HL-60 (cell line): Measurements from ENCODE around the gene BTBD9.
"Not testable (repeated sequence)": the region's sequence is repeated elsewhere in the genome, so short reads cannot be mapped to it uniquely, and the experiment has no call there.

Source experiments
- DNase-seq, 2 experiments: peaks; one replicate each; pipeline ENCODE4 v3.0.0-alpha.2; 2010 to 2020; ENCODE audit warnings: low read depth in 1 of 2, low spot score in 1 of 2
- H3K27ac ChIP-seq: fragments of 250-450 bp; sonication (Bioruptor Pico); replicated peaks from 2 replicates; pipeline ENCODE4 v1.5.1; 2020; ENCODE audit warnings: mild to moderate bottlenecking, moderate library complexity
- H3K27me3 ChIP-seq: fragments of 250-450 bp; sonication (Bioruptor Pico); 2 replicates; pipeline ENCODE4 v1.5.1; 2021; ENCODE audit warnings: mild to moderate bottlenecking, moderate library complexity; ENCODE audit not compliant: insufficient read depth, poor library complexity, severe bottlenecking
- H3K4me3 ChIP-seq: replicated peaks from 2 replicates; pipeline ENCODE4 v1.5.1; 2011; ENCODE audit warnings: mild to moderate bottlenecking, control low read depth, low read length; ENCODE audit not compliant: insufficient read depth
- GABPA ChIP-seq: IDR thresholded peaks from 2 replicates; pipeline ENCODE4 v1.6.1; 2012; ENCODE audit warnings: low read depth
- POLR2AphosphoS5 ChIP-seq: IDR thresholded peaks from 2 replicates; pipeline ENCODE4 v1.6.1; 2012; ENCODE audit warnings: low read depth
- REST ChIP-seq: IDR thresholded peaks from 2 replicates; pipeline ENCODE4 v1.6.1; 2012; ENCODE audit warnings: low read depth; ENCODE audit not compliant: insufficient replicate concordance
- SPI1 ChIP-seq: IDR thresholded peaks from 2 replicates; pipeline ENCODE4 v1.6.1; 2012; ENCODE audit warnings: low read depth, mild to moderate bottlenecking, borderline replicate concordance
- TF ChIP-seq, protein P1 (sequence below): IDR thresholded peaks from one replicate; pipeline ENCODE4 v1.5.1; 2011; ENCODE audit warnings: low read length, control low read depth, inconsistent platforms; ENCODE audit not compliant: insufficient read depth

Gene BTBD9

GRCh38 chr6:38349221-38349620 is 290.5 kb downstream of the BTBD9 start:
- no peak for TF ChIP-seq GABPA
- TF ChIP-seq, protein P1, sequence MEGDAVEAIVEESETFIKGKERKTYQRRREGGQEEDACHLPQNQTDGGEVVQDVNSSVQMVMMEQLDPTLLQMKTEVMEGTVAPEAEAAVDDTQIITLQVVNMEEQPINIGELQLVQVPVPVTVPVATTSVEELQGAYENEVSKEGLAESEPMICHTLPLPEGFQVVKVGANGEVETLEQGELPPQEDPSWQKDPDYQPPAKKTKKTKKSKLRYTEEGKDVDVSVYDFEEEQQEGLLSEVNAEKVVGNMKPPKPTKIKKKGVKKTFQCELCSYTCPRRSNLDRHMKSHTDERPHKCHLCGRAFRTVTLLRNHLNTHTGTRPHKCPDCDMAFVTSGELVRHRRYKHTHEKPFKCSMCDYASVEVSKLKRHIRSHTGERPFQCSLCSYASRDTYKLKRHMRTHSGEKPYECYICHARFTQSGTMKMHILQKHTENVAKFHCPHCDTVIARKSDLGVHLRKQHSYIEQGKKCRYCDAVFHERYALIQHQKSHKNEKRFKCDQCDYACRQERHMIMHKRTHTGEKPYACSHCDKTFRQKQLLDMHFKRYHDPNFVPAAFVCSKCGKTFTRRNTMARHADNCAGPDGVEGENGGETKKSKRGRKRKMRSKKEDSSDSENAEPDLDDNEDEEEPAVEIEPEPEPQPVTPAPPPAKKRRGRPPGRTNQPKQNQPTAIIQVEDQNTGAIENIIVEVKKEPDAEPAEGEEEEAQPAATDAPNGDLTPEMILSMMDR, result no peak
- no peak for TF ChIP-seq POLR2AphosphoS5
- TF ChIP-seq SPI1, result no peak
- DNase-seq, result no peak

DNA sequence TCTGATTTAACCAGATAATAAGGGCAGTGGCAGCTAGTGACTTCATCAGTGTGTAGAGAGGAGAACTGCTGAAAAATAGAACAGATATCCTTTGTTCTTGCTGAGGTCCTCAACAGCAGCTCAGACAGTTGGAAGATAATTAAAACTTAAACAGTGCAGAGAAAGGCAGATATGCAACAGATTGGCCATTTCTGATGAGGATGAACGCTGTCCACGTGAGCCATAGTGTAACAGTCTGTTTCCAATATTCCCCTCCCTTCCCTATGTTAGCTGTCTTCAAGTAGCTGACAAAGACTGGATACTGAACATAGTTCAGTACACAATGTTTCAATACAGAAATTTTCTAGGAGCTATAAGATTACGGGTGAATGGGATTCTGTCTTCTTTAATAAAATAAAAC is 291.4 kb downstream of the BTBD9 start:
- DNase-seq, result no peak
- Histone ChIP-seq H3K4me3 (no peak overlapping the region), H3K27ac (no peak overlapping the region), H3K27me3 (no peaks in the 10 kb centered on the region)
- TF ChIP-seq SPI1, result no peak
- TF ChIP-seq POLR2AphosphoS5, result no peak
- no peak for TF ChIP-seq REST
- no peak for TF ChIP-seq GABPA
- TF ChIP-seq, protein P1, result no peak

More at GRCh38 chr6:38349221-38349620, 290.5 kb downstream of the BTBD9 start:
- H3K27ac ChIP-seq, result no peak overlapping the region
- no peak overlapping the region for H3K4me3 ChIP-seq
- H3K27me3 ChIP-seq, result no peaks in the 10 kb centered on the region

- not testable (repeated sequence) for H3K27me3 ChIP-seq, DNase-seq, H3K27ac ChIP-seq, H3K4me3 ChIP-seq
- TF ChIP-seq REST, result peak; percentile 85
Measured at GRCh38 chr6:38347829-38348228, 291.9 kb downstream of the BTBD9 start.

DNA sequence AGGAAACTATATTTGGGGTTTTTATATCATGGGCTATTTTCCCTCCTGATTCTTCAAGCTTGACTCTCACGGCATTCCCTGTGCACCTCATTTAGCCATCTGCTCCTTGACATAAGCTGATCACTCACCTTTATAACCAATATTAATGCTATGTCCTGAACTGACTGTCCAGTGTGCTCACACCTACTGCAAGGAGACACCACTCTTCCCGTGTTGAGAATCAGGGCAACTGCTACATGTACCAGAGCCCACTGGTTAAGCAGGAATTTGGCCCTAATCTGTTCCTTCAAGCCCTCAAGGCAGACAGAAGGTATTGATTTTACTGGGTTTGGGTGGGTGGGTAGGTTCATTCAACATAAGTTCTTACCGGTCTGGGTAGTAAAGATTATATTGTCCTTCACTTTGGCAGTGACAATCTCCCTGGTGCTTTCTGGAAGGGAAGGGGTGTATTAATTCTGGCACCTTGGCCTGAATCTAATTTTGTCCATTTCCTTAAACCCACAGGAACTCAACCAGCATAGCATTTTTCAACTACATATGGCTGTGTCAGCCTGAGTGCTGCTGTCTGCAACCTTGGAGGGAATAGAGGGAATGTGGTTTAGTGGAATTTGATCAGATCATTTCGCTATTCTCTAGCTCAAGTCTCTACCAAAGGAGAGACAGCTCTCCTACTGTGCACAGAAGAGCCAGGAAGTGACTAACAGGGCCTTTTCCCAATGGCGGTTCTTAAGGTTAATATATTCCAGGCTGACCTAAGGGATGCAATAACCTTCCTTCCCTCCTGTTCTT is 293.2 kb downstream of the BTBD9 start:
- Histone ChIP-seq H3K4me3 (no peak overlapping the region), H3K27me3 (no peaks in the 10 kb centered on the region), H3K27ac (no peak overlapping the region)
- no peak for DNase-seq
- TF ChIP-seq, protein P1, result no peak
- no peak for TF ChIP-seq REST
- TF ChIP-seq GABPA, result no peak
- no peak for TF ChIP-seq POLR2AphosphoS5
- TF ChIP-seq SPI1, result no peak
